Measurements from ENCODE around the gene STK39.

The STK39 gene

DNA sequence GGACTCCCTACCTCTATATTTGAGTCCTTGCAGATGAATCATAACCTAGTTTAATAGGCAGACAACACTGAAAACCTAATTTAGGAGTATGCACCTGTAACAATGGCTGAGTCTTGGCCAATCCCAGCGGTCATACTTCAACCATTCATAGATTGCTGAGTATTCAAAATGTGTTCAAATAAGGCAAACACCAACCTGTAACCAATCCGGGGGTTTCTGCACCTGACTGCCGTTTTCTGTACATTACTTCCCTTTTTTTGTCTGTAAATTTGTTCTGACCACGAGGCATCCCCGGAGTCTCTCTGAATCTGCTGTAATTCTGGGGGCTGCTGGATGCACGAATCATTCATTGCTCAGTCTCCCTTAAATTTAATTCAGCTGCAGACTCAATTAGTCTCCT lies 338.6 kb downstream of the STK39 start:
- peaks cover 23% of the 10 kb centered on the region for H3K27me3 Mint-ChIP-seq
- H3K4me1 Mint-ChIP-seq, result no peaks in the 10 kb centered on the region
- H3K36me3 Mint-ChIP-seq, result no peaks in the 10 kb centered on the region
- H3K4me3 Mint-ChIP-seq, result no peak overlapping the region
- H3K27ac Mint-ChIP-seq, result no peak overlapping the region
- H3K9me3 Mint-ChIP-seq, result no peaks in the 10 kb centered on the region

DNA sequence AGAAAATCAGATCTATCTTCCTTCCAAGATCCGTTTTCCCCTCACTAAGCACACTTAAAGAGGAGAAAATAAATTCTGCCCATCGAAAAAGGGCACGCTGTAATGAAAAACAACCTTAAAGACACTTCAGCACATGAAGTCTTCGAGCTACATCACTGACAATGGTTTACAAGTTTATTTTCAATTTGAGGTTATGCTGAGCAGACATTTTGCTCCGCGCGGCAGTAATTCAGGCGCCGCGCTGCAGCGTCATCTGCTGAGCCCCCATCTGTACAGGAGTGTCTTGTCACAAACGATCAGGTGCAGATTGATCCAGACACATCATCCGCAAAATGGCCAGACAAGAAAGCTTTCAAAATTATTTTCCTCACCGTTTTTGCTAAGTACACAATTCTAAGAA lies 341.7 kb downstream of the STK39 start:
- Mint-ChIP-seq H3K27me3 (peaks cover 13% of the 10 kb centered on the region), H3K9me3 (no peaks in the 10 kb centered on the region), H3K36me3 (no peaks in the 10 kb centered on the region), H3K27ac (no peak overlapping the region), H3K4me1 (no peaks in the 10 kb centered on the region), H3K4me3 (no peak overlapping the region)
